Measurements from ENCODE around the gene NPHP3.
"Not testable (repeated sequence)": the region's sequence is repeated elsewhere in the genome, so short reads cannot be mapped to it uniquely, and the experiment has no call there.

The NPHP3 gene, protein sequence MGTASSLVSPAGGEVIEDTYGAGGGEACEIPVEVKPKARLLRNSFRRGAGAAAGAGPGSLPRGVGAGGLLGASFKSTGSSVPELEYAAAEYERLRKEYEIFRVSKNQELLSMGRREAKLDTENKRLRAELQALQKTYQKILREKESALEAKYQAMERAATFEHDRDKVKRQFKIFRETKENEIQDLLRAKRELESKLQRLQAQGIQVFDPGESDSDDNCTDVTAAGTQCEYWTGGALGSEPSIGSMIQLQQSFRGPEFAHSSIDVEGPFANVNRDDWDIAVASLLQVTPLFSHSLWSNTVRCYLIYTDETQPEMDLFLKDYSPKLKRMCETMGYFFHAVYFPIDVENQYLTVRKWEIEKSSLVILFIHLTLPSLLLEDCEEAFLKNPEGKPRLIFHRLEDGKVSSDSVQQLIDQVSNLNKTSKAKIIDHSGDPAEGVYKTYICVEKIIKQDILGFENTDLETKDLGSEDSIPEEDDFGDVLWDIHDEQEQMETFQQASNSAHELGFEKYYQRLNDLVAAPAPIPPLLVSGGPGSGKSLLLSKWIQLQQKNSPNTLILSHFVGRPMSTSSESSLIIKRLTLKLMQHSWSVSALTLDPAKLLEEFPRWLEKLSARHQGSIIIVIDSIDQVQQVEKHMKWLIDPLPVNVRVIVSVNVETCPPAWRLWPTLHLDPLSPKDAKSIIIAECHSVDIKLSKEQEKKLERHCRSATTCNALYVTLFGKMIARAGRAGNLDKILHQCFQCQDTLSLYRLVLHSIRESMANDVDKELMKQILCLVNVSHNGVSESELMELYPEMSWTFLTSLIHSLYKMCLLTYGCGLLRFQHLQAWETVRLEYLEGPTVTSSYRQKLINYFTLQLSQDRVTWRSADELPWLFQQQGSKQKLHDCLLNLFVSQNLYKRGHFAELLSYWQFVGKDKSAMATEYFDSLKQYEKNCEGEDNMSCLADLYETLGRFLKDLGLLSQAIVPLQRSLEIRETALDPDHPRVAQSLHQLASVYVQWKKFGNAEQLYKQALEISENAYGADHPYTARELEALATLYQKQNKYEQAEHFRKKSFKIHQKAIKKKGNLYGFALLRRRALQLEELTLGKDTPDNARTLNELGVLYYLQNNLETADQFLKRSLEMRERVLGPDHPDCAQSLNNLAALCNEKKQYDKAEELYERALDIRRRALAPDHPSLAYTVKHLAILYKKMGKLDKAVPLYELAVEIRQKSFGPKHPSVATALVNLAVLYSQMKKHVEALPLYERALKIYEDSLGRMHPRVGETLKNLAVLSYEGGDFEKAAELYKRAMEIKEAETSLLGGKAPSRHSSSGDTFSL (N-terminal part only)

DNA sequence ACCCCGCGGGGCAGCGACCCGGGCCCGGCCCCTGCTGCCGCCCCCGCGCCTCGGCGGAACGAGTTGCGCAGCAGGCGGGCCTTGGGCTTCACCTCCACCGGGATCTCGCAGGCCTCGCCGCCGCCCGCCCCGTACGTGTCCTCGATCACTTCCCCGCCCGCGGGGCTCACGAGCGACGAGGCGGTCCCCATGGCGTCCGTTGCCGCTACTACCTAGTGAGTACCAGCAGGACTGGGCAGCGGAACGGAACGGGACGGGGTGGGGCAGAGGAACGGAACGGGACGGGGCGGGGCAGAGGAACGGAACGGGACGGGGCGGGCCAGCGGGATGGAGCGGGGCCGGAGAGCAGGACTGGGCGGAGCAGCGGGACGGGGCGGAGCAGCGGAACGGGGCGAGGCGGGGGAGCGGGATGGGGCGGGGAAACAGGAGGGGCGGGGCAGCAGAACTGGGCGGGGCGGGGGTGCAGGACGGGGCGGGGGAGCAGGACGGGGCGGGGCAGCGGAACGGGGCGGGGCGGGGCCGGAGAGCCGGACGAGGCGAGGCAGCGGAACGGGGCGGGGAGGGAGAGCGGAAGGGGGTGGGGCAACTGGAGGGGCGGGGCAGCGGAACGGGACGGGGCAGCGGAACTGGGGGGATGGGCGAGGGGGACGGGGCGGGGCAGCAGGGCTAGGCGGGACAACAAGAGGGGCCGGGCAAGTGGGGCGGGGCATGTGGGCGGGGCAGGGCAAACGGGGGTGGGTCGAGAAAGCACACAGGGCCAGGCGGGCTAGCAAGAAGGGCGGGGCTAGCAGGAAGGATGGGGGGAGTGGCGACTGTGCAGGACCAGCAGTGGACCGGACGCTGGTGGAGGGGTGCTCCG, at the start of gene NPHP3:
NPHP3 (minus strand) TSS at position 245 of the 859 bp plus-strand sequence; CDS start at position 191, 54 bp downstream.
- DNase-seq (ENCODE audit: insufficient read length, low spot score) (peak; percentile 93), FAIRE-seq (peak; percentile 99)

GRCh38 chr3:132758740-132759139, 36.5 kb upstream of the NPHP3 start:
- DNase-seq (ENCODE audit: insufficient read length, low spot score) (no peak), FAIRE-seq (no peak)

- no peak for FAIRE-seq
- no peak for DNase-seq (ENCODE audit: insufficient read length, low spot score)
Measured at GRCh38 chr3:132756108-132756650, 34.0 kb upstream of the NPHP3 start.

DNA sequence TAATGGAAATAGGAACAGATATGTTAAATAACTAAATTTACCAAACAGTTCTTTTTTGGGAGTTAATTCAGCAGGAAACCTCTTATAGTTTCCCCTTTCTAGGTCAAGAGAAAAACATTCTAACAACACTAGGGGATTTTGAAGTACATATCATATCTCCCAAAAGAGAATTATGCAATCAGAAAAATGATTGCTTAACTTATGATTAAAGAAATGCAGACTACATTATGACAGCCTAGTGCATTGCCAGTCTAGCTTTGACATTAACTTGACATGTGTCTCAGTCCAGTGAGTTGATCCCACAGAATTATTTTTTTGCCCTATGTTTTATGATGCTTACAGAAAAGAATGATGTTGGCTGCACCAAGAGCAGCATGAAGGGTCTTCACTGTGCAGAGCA, 31.7 kb upstream of the NPHP3 start:
- no peak for DNase-seq (ENCODE audit: insufficient read length, low spot score)
- no peak for FAIRE-seq

- FAIRE-seq = no peak
- no peak for DNase-seq (ENCODE audit: insufficient read length, low spot score)
Measured at GRCh38 chr3:132749786-132750185, 27.6 kb upstream of the NPHP3 start.

DNA sequence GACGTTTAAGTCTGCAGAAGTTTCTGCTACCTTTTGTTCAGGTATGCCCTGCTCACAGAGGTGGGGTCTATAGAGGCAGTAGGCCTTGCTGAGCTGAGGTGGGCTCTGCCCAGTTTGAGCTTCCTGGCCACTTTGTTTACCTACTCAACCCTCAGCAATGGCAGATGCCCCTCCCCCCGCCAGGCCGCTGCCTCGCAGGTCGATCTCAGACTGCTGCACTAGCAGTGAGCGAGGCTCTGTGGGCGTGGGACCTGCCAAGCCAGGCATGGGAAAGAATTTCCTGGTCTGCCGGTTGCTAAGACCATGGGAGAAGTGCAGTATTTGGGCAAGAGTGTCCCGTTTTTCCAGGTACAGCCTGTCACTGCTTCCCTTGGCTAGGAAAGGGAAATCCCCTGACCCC, 24.5 kb upstream of the NPHP3 start:
- not testable (repeated sequence) for DNase-seq (ENCODE audit: insufficient read length, low spot score); FAIRE-seq

DNA sequence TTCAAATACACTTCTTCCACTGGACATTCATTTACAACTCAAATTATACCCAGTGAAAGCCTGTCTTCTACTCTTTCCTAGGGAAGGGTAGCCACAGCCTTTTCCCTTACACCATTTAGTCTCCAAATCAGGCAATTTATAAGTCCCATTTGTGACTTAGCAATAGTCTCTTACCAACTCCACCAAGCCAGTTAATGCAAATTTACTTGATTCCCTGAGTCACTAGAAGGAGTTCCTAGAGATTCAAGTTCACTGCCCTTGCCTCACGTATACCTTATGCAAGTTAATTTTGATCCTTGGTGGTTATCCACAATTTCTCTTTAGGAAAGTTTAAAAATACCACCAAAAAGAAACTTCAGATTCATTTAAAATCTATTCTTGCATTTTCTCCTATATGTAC, 16.1 kb upstream of the NPHP3 start:
- no peak for FAIRE-seq
- no peak for DNase-seq (ENCODE audit: insufficient read length, low spot score)

GRCh38 chr3:132735589-132735988, 13.4 kb upstream of the NPHP3 start:
- DNase-seq (ENCODE audit: insufficient read length, low spot score) = no peak
- FAIRE-seq = no peak

DNA sequence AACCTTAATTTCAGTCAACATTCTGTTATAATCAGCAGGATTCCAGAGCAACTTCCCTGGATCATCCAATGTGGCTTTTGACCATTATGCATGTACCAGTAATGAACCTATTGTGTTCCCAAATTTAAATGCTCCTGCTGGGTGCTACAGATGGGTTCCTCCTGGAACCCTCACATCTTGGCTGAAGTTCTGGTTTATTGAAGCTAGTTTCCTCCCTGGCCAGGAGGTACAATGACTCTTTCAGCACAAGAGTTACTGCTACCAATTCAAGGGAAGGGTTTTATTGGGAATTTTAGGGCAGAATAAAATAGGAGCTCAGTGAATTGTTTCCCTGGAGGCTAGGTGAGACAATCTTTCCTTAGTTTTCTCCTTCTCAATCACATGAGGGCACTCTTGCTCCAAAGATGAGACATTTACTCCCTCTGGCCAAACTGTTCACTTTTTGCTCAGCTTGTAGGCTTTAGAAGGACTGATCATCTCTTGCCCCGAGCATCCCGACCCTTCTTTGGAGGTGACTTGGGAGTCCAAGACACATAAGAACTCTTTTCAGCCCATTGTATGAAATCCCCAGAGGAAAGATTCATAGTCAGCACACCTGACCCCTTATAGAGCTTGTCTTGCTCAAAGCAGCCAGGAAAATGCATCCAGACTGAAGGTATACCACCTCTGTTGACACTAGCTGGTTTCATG, 8.8 kb upstream of the NPHP3 start:
- FAIRE-seq (no peak), DNase-seq (ENCODE audit: insufficient read length, low spot score) (peak; percentile 25)

- FAIRE-seq = no peak
- peak; percentile 19 for DNase-seq (ENCODE audit: insufficient read length, low spot score)
Measured at GRCh38 chr3:132726341-132726823, 4.2 kb upstream of the NPHP3 start.

- no peak for DNase-seq (ENCODE audit: insufficient read length, low spot score)
- no peak for FAIRE-seq
Measured at GRCh38 chr3:132723024-132723950, 1.1 kb upstream of the NPHP3 start.

GRCh38 chr3:132721479-132722164, 587 bp downstream of the NPHP3 start:
- no peak for FAIRE-seq
- peak; percentile 51 for DNase-seq (ENCODE audit: insufficient read length, low spot score)

DNA sequence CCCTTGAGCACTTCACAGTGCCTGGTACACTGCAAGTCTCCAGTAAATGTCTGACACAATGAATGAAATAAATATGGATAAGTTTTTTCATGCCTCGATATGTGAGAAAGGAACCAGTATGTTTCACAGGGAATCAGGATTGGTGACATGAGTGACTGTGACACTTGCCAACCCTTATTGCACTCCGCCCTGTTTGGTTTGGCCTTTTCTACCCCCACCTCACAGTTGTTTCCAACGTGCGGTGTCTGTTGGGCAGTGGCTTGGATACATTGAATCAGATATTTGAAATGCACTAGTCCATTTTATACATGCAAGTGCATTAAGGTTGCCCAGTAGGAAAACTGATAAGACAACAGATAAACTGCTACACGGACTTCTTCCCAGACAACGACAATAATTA, 2.0 kb downstream of the NPHP3 start:
- DNase-seq (ENCODE audit: insufficient read length, low spot score) (no peak), FAIRE-seq (no peak)

GRCh38 chr3:132716372-132716771, 5.8 kb downstream of the NPHP3 start:
- peak; percentile 33 for FAIRE-seq
- DNase-seq (ENCODE audit: insufficient read length, low spot score) = no peak

- FAIRE-seq = no peak
- DNase-seq (ENCODE audit: insufficient read length, low spot score) = no peak
Measured at GRCh38 chr3:132713977-132714727, 8.1 kb downstream of the NPHP3 start.

DNA sequence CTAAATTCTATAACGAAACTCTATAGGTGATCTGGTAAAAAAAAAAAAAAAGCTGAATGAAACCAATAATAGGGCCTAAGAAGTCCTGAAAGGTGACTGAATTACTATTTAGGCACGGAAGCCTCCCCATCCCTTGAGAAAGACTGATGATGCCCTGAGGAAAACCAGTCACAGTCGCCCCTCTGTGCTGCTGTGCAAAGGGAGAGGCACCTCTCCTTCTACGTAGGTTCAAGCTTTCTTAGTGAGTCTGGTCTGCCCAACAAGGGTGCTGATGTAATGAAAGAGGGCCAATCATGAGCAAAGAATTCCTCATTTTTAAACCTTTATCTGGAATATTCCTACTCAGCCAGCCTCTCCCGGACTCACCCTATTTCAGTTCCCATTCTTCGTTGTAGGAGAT, 11.9 kb downstream of the NPHP3 start:
- FAIRE-seq = no peak
- no peak for DNase-seq (ENCODE audit: insufficient read length, low spot score)
